Caki2 (cell line): ENCODE measurements around the gene RAB42. TPM values are rescaled to one million over a fixed set of nuclear protein-coding genes. Genes with fewer than 3 reads are reported as not detected.
A peak's percentile ranks its signal among the peaks of the same experiment; 100 is the strongest.

Experiments
- DNase-seq: peaks from one replicate; pipeline ENCODE4 v3.0.0-alpha.2; 2015; ENCODE audit warnings: low read depth
- in situ Hi-C: cut with HindIII; loops from 2 replicates; pipeline ENCODE4 v1.10.0; 2016; ENCODE audit warnings: low sequenced_read_pairs, low pct_unique_long_range_greater_than_20kb, mixed read lengths
- total RNA-seq: library from RNA; depleted of rRNA; stranded (reverse); fragments of >200 nt; shearing (Covaris generic); gene quantifications from 2 replicates; pipeline ENCODE4 v1.2.3, GENCODE V29; 2014; ENCODE audit warnings: low replicate concordance; rRNA removed

Gene RAB42
- total RNA-seq, 1 experiment from 2014 or later, result not detected

DNA sequence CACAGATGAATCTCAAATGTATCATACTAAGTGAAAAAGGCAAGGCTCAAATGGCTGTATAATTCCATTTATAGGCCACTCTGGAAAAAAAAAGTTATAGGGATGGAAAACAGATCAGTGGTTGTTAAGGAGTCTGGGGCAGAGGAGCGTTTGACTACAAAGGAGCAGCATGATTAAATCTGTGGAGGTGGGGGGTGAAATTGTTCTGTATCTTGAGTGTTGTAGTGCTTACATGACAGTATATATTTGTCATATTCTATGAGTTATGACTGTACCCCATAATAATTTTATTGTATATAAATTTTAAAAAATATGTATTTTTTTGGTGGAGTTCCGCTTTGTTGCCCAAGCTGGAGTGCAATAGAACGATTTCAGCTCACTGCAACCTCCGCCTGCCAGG, 40.5 kb downstream of the RAB42 start:
- in situ Hi-C loops, result no loop called here
- no peak for DNase-seq

DNA sequence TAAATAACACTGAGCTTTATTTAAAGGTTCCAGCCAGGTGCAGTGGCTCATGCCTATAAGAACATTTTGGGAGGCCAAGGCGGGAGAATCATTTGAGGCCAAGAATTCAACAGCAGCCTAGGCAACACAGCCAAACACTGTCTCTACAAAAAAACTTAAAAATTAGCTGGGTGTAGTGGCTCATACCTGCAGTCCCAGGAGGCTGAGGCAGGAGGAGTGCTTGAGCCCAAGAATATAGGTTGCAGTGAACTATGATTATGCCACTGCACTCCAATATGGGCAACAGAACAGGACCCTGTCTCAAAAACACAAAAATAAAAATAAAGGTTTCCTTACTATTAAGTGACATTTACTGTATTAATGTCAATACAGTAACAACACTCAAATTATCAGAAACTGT, 48.7 kb downstream of the RAB42 start:
- in situ Hi-C loops, result no loop called here
- DNase-seq, result peak; percentile 10

DNA sequence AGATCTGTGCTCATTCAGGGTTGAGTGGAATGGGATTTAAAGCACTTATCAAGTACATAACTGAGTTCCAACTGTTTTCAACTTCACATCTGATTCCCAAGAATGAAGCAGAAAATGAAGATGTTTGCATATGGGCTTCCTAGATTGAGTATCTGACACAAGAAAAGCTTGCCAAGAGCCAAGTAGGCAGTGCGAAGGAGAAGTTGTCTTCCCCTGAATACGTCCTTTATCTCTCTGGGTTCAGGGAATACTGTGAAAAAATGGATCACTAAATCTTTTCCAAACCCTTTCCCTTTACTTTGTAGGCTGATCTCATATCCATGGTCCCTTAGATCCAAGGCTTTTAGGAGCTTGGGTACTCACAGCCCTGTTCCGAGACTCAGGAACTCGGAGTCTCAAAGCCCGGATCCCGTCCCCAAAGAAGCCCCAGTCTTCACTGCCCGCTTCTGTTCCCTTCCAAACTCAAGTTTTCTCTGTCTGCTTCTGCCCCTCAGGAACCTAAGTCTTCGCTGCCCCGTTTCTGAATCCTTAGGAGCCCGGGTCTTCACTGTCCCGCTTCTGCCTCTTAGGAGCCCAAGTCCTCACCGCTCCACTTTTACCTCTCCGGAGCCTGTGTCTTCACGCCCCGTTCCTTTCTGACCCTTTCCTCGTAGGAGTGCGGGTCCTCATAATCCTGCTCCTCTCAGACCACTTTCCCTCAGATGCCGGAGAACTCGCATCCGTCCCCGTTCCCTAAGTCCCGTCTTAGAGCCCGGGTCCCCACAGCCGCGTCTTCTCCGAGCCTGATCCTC, 50.2 kb downstream of the RAB42 start:
- no peak for DNase-seq
- in situ Hi-C loops, result no loop called here

DNA sequence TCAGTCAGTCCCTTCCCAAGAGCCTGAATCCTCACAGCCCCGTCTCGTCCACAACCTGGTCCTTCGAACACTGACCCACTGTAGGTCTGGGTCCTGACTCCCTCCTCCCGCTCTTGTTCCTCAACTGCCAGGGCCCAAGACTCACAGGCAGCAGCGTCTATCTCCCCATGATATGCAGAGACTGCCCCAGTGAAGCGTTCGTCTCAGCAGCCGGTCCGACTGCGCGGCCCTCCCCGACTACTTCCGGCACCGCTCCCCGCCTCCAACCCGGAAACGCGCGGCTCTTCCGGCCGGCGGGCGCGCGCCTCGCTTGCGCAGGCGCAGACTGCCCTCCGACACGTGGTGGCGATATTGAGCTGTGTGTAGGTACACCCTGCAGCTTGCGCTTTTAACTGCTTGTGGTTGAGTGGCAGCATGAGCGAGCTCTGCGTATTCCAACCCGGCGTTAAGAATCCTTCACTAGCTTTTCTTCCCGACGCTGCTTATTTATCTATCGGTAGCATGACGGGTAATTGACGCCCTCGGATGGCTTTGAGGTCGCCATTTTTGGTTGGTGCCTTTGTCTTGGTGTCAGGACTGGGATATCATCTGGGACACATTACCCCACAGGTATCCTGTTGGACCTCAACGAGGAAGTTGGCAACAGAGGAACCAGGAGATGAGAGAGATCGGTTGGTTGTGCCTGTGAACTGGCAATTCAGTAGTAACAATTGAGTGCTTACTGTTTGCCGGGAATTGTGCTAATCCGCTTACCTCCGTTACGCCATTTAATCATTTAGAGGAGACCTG, 51.0 kb downstream of the RAB42 start, which contains the start of gene TAF12:
TSS of gene TAF12 (minus strand) at position 221 of the 789 bp plus-strand sequence. CDS start 20,986 bp downstream, outside the sequence.
- in situ Hi-C loops, result no loop called here
- peak; percentile 98 for DNase-seq

DNA sequence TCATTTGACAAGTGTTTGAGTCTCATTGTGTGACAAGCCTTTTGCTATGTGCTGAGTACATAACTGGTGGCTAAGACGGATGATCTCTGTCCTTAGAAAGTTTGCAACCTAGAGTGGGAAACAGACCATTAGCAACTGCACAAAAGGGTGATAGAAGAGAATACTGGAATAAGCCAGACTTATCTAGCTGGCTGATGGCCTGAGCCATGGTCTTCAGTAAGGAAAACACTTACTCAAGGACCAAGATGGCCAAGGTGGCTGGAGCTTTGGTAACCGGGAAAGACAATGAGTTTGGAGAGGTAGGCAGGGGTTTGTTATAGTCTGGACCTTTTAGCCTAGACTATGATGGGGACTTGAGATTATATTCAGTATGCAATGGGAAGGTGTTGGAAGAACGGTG, 52.4 kb downstream of the RAB42 start:
- DNase-seq, result no peak
- in situ Hi-C loops, result no loop called here

Other genes starting within 250 kb of the RAB42 start
- gene PHACTR4, start 222.5 kb upstream of the RAB42 start, total RNA-seq, result 4.2 and 6.1 TPM in 2 replicates
- 76.9 and 87.3 TPM in 2 replicates for gene RCC1, start 86.2 kb upstream of the RAB42 start, total RNA-seq
- 15.3 and 22.7 TPM in 2 replicates for gene TRNAU1AP, start 39.2 kb upstream of the RAB42 start, total RNA-seq
- gene TAF12, start 50.8 kb downstream of the RAB42 start, total RNA-seq, result 19.7 and 27.3 TPM in 2 replicates
- not detected in 2 replicates for gene RNU11, start 56.3 kb downstream of the RAB42 start, total RNA-seq
- gene GMEB1, start 76.5 kb downstream of the RAB42 start, total RNA-seq, result 6.7 and 7.6 TPM in 2 replicates
- 43.8 and 52.2 TPM in 2 replicates for gene YTHDF2, start 144.7 kb downstream of the RAB42 start, total RNA-seq
- not detected in 2 replicates for gene OPRD1, start 219.9 kb downstream of the RAB42 start, total RNA-seq